SK-N-SH treated with all-trans-retinoic acid at 6 μM for 48 hours (cell line): Measurements from ENCODE around the gene SYNPO2.

Experiments used
- ATAC-seq: fragments of 200-7000 bp; cut with Tn5 transposase; 3 replicates; pipeline ENCODE4 v1.9.1; 2020; ENCODE audit warnings: mild to moderate bottlenecking, moderate library complexity
- ARNTL ChIP-seq: fragments of 450-650 bp; formaldehyde crosslinking; IDR thresholded peaks from 2 replicates; pipeline ENCODE4 v1.5.0; 2020; ENCODE audit warnings: low read depth, mild to moderate bottlenecking, moderate library complexity, borderline replicate concordance
- BACH2 ChIP-seq: fragments of 250-450 bp; sonication (Bioruptor Pico); IDR thresholded peaks from 2 replicates; pipeline ENCODE4 v1.9.0; 2021; ENCODE audit warnings: mild to moderate bottlenecking, borderline replicate concordance
- CSDC2 ChIP-seq: fragments of 250-450 bp; sonication (Bioruptor Pico); IDR thresholded peaks from 2 replicates; pipeline ENCODE4 v1.5.0; 2020; ENCODE audit warnings: mild to moderate bottlenecking, moderate library complexity
- ESRRG ChIP-seq: fragments of 250-450 bp; sonication (Bioruptor Pico); IDR thresholded peaks from 2 replicates; pipeline ENCODE4 v1.6.1; 2021; ENCODE audit warnings: mild to moderate bottlenecking
- GLIS3 ChIP-seq: fragments of 250-450 bp; sonication (Bioruptor Pico); IDR thresholded peaks from 2 replicates; pipeline ENCODE4 v1.5.0; 2020; ENCODE audit warnings: mild to moderate bottlenecking, moderate library complexity
- ISL1 ChIP-seq: fragments of 250-450 bp; sonication (Bioruptor Pico); IDR thresholded peaks from 2 replicates; pipeline ENCODE4 v2.1.2; 2022; ENCODE audit warnings: mild to moderate bottlenecking, moderate library complexity
- OSR1 ChIP-seq: fragments of 250-450 bp; sonication (Bioruptor Pico); IDR thresholded peaks from 2 replicates; pipeline ENCODE4 v1.8.0; 2022; ENCODE audit warnings: moderate library complexity, mild to moderate bottlenecking, inconsistent platforms
- PPARA ChIP-seq: fragments of 250-450 bp; sonication (Bioruptor Pico); IDR thresholded peaks from 2 replicates; pipeline ENCODE4 v1.5.0; 2020; ENCODE audit warnings: mild to moderate bottlenecking, borderline replicate concordance
- RARB ChIP-seq: fragments of 250-450 bp; sonication (Bioruptor Pico); IDR thresholded peaks from 2 replicates; pipeline ENCODE4 v1.8.0; 2021; ENCODE audit warnings: mild to moderate bottlenecking, moderate library complexity
- TCF4 ChIP-seq: fragments of 250-450 bp; sonication (Bioruptor Pico); IDR thresholded peaks from 2 replicates; pipeline ENCODE4 v1.8.0; 2021; ENCODE audit warnings: mild to moderate bottlenecking, moderate library complexity, borderline replicate concordance
- TOX ChIP-seq: fragments of 250-450 bp; sonication (Bioruptor Pico); IDR thresholded peaks from 2 replicates; pipeline ENCODE4 v1.8.0; 2021; ENCODE audit warnings: mild to moderate bottlenecking, moderate library complexity, borderline replicate concordance
- ZC3H10 ChIP-seq: fragments of 250-450 bp; sonication (Bioruptor Pico); IDR thresholded peaks from 2 replicates; pipeline ENCODE4 v1.5.1; 2021; ENCODE audit warnings: mild to moderate bottlenecking, moderate library complexity
- ZFP3 ChIP-seq: fragments of 250-450 bp; sonication (Bioruptor Pico); IDR thresholded peaks from 2 replicates; pipeline ENCODE4 v1.5.0; 2020; ENCODE audit warnings: mild to moderate bottlenecking, moderate library complexity
- ZFP30 ChIP-seq: fragments of 450-650 bp; formaldehyde crosslinking; IDR thresholded peaks from 2 replicates; pipeline ENCODE4 v1.5.0; 2022; ENCODE audit warnings: mild to moderate bottlenecking, moderate library complexity
- ZNF565 ChIP-seq: fragments of 450-650 bp; formaldehyde crosslinking; conservative IDR thresholded peaks from 2 replicates; pipeline ENCODE4 v1.5.0; 2020; ENCODE audit warnings: low read depth, mild to moderate bottlenecking, moderate library complexity
- ZNF70 ChIP-seq: fragments of 450-650 bp; formaldehyde crosslinking; IDR thresholded peaks from 2 replicates; pipeline ENCODE4 v1.5.0; 2020; ENCODE audit warnings: mild to moderate bottlenecking, moderate library complexity
- ZNF8 ChIP-seq: fragments of 450-650 bp; formaldehyde crosslinking; IDR thresholded peaks from 2 replicates; pipeline ENCODE4 v1.5.0; 2020; ENCODE audit warnings: mild to moderate bottlenecking, moderate library complexity
- TF ChIP-seq, protein P1 (sequence below): fragments of 250-450 bp; sonication (Bioruptor Pico); IDR thresholded peaks from 2 replicates; pipeline ENCODE4 v1.5.1; 2020; ENCODE audit warnings: low read depth, mild to moderate bottlenecking, moderate library complexity
- TF ChIP-seq, protein P2 (sequence below): fragments of 250-450 bp; sonication (Bioruptor Pico); IDR thresholded peaks from 2 replicates; pipeline ENCODE4 v1.8.0; 2020; ENCODE audit warnings: mild to moderate bottlenecking, moderate library complexity, borderline replicate concordance
- TF ChIP-seq, protein P3 (sequence below): fragments of 250-450 bp; sonication (Bioruptor Pico); IDR thresholded peaks from 2 replicates; pipeline ENCODE4 v1.8.0; 2021; ENCODE audit warnings: low read depth, mild to moderate bottlenecking, moderate library complexity, borderline replicate concordance
- TF ChIP-seq, protein P4 (sequence below): fragments of 250-450 bp; sonication (Bioruptor Pico); IDR thresholded peaks from 2 replicates; pipeline ENCODE4 v1.5.1; 2021; ENCODE audit warnings: mild to moderate bottlenecking, moderate library complexity

SYNPO2 gene, protein sequence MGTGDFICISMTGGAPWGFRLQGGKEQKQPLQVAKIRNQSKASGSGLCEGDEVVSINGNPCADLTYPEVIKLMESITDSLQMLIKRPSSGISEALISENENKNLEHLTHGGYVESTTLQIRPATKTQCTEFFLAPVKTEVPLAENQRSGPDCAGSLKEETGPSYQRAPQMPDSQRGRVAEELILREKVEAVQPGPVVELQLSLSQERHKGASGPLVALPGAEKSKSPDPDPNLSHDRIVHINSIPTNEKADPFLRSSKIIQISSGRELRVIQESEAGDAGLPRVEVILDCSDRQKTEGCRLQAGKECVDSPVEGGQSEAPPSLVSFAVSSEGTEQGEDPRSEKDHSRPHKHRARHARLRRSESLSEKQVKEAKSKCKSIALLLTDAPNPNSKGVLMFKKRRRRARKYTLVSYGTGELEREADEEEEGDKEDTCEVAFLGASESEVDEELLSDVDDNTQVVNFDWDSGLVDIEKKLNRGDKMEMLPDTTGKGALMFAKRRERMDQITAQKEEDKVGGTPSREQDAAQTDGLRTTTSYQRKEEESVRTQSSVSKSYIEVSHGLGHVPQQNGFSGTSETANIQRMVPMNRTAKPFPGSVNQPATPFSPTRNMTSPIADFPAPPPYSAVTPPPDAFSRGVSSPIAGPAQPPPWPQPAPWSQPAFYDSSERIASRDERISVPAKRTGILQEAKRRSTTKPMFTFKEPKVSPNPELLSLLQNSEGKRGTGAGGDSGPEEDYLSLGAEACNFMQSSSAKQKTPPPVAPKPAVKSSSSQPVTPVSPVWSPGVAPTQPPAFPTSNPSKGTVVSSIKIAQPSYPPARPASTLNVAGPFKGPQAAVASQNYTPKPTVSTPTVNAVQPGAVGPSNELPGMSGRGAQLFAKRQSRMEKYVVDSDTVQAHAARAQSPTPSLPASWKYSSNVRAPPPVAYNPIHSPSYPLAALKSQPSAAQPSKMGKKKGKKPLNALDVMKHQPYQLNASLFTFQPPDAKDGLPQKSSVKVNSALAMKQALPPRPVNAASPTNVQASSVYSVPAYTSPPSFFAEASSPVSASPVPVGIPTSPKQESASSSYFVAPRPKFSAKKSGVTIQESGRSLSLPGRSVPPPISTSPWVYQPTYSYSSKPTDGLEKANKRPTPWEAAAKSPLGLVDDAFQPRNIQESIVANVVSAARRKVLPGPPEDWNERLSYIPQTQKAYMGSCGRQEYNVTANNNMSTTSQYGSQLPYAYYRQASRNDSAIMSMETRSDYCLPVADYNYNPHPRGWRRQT

DNA sequence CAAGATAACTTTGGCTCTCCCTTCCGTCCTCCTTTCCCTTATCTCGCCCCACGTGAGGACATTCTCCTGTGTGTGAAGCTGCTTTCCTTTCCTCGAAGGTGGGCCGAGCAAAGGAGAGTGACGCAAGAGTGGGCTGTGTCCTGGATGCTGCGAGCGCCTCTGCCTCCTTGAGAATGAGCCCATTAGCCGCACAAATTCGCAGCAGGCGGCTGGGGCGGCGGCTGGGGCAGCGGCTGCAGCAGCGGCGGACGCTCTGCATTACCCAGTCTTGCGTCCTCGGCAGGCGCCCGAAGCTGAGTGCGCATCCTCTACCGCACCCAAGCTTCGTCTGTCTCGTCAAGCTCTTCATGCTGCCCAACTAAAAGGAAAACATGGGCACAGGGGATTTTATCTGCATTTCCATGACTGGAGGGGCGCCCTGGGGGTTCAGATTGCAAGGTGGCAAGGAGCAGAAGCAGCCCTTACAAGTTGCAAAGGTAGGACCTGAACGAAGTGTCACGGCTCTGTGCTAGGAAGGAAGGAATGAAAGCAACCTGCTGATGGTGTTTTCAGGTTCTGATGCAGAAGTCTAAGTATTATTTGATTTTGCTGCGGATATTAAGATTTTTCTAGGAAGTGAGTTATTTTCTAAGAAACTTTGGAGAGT, at the start of gene SYNPO2:
Gene SYNPO2 (plus strand): TSS at position 189 of the 646 bp plus-strand sequence. CDS start 183 bp downstream, at position 372.
- TF ChIP-seq, protein P1, sequence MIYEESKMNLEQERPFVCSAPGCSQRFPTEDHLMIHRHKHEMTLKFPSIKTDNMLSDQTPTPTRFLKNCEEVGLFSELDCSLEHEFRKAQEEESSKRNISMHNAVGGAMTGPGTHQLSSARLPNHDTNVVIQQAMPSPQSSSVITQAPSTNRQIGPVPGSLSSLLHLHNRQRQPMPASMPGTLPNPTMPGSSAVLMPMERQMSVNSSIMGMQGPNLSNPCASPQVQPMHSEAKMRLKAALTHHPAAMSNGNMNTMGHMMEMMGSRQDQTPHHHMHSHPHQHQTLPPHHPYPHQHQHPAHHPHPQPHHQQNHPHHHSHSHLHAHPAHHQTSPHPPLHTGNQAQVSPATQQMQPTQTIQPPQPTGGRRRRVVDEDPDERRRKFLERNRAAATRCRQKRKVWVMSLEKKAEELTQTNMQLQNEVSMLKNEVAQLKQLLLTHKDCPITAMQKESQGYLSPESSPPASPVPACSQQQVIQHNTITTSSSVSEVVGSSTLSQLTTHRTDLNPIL (CRISPR knock-in tag), result no peak
- 0 out of 2 replicates have a peak, but pooled peaks have one; percentile 25 for TF ChIP-seq ZFP3 (CRISPR knock-in tag)
- peak; percentile 93 for ATAC-seq

DNA sequence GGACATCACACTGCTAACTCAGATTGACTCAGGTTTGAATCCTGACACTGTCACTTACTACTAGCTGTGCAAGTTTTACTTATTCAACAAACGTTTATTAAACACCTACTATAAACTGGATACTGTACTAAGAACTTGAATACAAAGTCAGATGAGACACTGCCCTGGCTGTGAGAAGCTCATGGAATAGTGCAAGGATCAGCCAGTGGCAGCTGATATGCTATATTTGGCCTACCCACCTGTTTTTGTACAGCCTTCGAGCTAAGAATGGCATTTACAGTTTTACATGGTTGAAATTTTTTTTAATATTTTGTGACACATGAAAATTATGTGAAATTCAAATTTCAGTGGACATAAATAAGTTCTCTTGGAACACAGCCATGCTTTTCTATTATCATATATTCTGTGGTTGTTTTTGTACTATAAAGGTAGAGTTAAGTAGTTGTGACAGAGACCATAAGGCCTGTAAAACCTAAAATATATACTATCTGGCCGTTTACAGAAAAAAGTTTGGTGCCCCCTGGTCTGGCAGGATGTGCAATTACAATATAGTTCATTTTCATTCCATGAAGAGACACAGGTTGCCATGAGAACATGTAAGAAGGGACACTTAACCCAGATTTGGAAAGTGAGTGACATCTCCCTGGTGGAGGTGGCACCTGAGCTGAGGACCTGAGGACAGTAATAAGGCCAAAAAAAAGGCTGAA, 49.3 kb upstream of the SYNPO2 start:
- ATAC-seq, result no peak

DNA sequence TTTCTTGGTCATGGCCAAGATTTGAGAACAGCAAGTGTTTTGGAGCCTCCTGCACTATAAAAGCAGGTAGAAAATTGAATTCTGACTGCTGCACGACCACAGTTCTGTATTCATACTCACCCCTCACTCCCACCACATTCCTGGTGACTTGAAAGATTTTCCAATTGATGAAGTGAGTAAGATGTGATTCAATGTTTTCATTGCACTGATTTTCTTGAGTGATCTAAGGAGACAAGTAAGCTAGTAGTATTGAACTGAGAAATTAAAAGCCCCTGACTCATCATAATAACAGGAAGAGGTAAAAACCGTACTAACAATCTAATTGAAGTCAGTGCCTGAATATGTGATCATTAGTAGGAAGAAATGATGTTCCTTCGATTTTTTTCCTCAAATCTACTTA, 46.6 kb upstream of the SYNPO2 start:
- peak; percentile 51 for ATAC-seq
- TF ChIP-seq PPARA, result no peak
- TF ChIP-seq GLIS3 (CRISPR knock-in tag), result no peak
- TF ChIP-seq CSDC2, result no peak
- no peak for TF ChIP-seq TOX (CRISPR knock-in tag)
- no peak for TF ChIP-seq ARNTL (CRISPR knock-in tag)
- TF ChIP-seq ZNF565 (CRISPR knock-in tag), result no peak
- TF ChIP-seq BACH2 (CRISPR knock-in tag), result no peak
- TF ChIP-seq, protein P2, sequence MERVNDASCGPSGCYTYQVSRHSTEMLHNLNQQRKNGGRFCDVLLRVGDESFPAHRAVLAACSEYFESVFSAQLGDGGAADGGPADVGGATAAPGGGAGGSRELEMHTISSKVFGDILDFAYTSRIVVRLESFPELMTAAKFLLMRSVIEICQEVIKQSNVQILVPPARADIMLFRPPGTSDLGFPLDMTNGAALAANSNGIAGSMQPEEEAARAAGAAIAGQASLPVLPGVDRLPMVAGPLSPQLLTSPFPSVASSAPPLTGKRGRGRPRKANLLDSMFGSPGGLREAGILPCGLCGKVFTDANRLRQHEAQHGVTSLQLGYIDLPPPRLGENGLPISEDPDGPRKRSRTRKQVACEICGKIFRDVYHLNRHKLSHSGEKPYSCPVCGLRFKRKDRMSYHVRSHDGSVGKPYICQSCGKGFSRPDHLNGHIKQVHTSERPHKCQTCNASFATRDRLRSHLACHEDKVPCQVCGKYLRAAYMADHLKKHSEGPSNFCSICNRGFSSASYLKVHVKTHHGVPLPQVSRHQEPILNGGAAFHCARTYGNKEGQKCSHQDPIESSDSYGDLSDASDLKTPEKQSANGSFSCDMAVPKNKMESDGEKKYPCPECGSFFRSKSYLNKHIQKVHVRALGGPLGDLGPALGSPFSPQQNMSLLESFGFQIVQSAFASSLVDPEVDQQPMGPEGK (CRISPR knock-in tag), result no peak
- TF ChIP-seq ZNF8, result no peak
- TF ChIP-seq ZC3H10 (CRISPR knock-in tag), result no peak
- TF ChIP-seq, protein P1 (CRISPR knock-in tag), result no peak
- no peak for TF ChIP-seq ESRRG (CRISPR knock-in tag)
- TF ChIP-seq, protein P3, sequence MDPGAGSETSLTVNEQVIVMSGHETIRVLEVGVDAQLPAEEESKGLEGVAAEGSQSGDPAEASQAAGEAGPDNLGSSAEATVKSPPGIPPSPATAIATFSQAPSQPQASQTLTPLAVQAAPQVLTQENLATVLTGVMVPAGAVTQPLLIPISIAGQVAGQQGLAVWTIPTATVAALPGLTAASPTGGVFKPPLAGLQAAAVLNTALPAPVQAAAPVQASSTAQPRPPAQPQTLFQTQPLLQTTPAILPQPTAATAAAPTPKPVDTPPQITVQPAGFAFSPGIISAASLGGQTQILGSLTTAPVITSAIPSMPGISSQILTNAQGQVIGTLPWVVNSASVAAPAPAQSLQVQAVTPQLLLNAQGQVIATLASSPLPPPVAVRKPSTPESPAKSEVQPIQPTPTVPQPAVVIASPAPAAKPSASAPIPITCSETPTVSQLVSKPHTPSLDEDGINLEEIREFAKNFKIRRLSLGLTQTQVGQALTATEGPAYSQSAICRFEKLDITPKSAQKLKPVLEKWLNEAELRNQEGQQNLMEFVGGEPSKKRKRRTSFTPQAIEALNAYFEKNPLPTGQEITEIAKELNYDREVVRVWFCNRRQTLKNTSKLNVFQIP, result no peak
- no peak for TF ChIP-seq RARB (CRISPR knock-in tag)
- TF ChIP-seq ZNF70 (CRISPR knock-in tag), result no peak
- TF ChIP-seq OSR1 (CRISPR knock-in tag), result no peak
- TF ChIP-seq TCF4 (CRISPR knock-in tag), result no peak
- TF ChIP-seq ZFP30 (CRISPR knock-in tag), result no peak
- TF ChIP-seq, protein P4, sequence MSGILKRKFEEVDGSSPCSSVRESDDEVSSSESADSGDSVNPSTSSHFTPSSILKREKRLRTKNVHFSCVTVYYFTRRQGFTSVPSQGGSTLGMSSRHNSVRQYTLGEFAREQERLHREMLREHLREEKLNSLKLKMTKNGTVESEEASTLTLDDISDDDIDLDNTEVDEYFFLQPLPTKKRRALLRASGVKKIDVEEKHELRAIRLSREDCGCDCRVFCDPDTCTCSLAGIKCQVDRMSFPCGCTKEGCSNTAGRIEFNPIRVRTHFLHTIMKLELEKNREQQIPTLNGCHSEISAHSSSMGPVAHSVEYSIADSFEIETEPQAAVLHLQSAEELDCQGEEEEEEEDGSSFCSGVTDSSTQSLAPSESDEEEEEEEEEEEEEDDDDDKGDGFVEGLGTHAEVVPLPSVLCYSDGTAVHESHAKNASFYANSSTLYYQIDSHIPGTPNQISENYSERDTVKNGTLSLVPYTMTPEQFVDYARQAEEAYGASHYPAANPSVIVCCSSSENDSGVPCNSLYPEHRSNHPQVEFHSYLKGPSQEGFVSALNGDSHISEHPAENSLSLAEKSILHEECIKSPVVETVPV (CRISPR knock-in tag), result no peak
- TF ChIP-seq, all 23 proteins: peak for 0

More for the DNA sequence above, 49.3 kb upstream of the SYNPO2 start:
- no peak for TF ChIP-seq ARNTL (CRISPR knock-in tag)
- TF ChIP-seq TCF4 (CRISPR knock-in tag), result no peak
- no peak for TF ChIP-seq CSDC2
- TF ChIP-seq ZFP3 (CRISPR knock-in tag), result no peak
- TF ChIP-seq, protein P3, result no peak
- no peak for TF ChIP-seq ISL1 (CRISPR knock-in tag)
- TF ChIP-seq, all 23 proteins: peak for 0
